ENCODE data around the gene ZNF222.

DNA sequence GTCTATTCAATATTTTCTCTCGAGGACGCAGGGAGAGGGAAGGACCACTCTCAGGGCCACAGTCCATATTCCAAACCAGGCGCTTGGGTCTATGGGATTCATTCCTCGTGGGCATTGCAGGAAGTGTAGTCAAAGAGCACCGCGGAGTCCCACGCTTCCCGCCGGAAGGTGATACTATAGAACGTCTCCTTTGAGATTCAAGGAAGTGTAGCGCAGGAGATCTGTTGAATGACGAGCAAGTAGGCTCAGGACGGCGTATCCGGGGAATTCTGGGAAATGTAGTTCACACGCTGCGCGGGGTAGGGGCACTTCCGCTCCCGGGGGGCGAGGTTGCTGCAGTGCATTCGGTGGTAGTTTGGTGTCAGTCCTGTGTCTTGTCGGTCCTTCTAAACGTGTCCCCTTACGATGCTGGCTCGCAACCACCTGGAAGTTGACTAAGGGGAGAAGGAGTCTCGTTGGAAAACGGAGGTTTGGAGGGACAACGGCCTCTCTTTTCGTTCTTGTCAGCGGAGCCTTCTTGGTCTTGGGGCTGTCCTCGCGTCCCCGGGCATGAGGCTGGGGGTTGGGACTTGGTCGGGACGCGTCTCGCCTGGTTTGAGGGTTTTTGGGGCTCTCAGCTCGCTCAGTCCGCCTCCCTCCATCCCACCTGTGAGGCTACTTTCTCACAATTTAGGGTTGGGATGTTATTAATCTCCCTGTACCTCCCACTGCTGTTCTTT lies 46.8 kb downstream of the ZNF222 start, which contains the start of gene ZNF284:
- TF ChIP-seq, protein P1, sequence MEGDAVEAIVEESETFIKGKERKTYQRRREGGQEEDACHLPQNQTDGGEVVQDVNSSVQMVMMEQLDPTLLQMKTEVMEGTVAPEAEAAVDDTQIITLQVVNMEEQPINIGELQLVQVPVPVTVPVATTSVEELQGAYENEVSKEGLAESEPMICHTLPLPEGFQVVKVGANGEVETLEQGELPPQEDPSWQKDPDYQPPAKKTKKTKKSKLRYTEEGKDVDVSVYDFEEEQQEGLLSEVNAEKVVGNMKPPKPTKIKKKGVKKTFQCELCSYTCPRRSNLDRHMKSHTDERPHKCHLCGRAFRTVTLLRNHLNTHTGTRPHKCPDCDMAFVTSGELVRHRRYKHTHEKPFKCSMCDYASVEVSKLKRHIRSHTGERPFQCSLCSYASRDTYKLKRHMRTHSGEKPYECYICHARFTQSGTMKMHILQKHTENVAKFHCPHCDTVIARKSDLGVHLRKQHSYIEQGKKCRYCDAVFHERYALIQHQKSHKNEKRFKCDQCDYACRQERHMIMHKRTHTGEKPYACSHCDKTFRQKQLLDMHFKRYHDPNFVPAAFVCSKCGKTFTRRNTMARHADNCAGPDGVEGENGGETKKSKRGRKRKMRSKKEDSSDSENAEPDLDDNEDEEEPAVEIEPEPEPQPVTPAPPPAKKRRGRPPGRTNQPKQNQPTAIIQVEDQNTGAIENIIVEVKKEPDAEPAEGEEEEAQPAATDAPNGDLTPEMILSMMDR (conservative IDR thresholded peaks at IDR 0.05; ENCODE audit: low read length) = no peak
- TF ChIP-seq EZH2phosphoT487 (IDR thresholded peaks at IDR 0.05; ENCODE audit: borderline replicate concordance) = no peak

Measured in Loucy (cell line).